Right lobe of liver (tissue), 6 donors: Measurements from ENCODE around the gene FKBP5. TPM values are rescaled to one million over a fixed set of nuclear protein-coding genes. Genes with fewer than 3 reads are reported as not detected.

Experiments
- ATAC-seq, 4 donors: fragments of 200-7000 bp; cut with Tn5 transposase; one replicate each; pipeline ENCODE4 v1.9.1; 2020; ENCODE audit warnings: mild to moderate bottlenecking in 4 of 4, moderate library complexity in 4 of 4
- DNase-seq, 3 donors: peaks; one replicate each; pipeline ENCODE4 v3.0.0-alpha.2; 2020
- H3K27ac ChIP-seq, 3 donors: fragments of 200-600 bp; one replicate each; pipeline ENCODE4 v1.8.0; 2022
- H3K27me3 ChIP-seq, 2 donors: fragments of 200-600 bp; one replicate each; pipeline ENCODE4 v1.8.0; 2022
- H3K36me3 ChIP-seq, 4 donors: fragments of 200-600 bp; sonication (generic) in 1 of 4; one replicate each; pipeline versions ENCODE4 v1.5.1 to v1.8.0; 2017 to 2022; ENCODE audit warnings: control low read depth in 1 of 4
- H3K4me1 ChIP-seq, 4 donors: fragments of 200-600 bp; sonication (generic) in 1 of 4; one replicate each; pipeline versions ENCODE4 v1.5.1 to v1.8.0; 2017 to 2022; ENCODE audit warnings: control low read depth in 1 of 4
- H3K4me3 ChIP-seq, 3 donors: fragments of 200-600 bp; one replicate each; pipeline ENCODE4 v1.8.0; 2022
- H3K9me3 ChIP-seq, 4 donors: fragments of 200-600 bp; sonication (generic) in 1 of 4; one replicate each; pipeline versions ENCODE4 v1.5.1 to v1.8.0; 2017 to 2022; ENCODE audit warnings: control low read depth in 1 of 4
- CTCF ChIP-seq, 4 donors: fragments of 200-600 bp in 3 of 4; fragments of 450-650 bp in 1 of 4; IDR thresholded peaks; one replicate each; pipeline versions ENCODE4 v1.5.1 to v1.8.0; 2016 to 2022; ENCODE audit warnings: antibody characterized with exemption in 4 of 4, mild to moderate bottlenecking in 2 of 4
- POLR2A ChIP-seq: fragments of 450-650 bp; IDR thresholded peaks from one replicate; pipeline ENCODE4 v1.6.1; 2017; ENCODE audit warnings: antibody characterized with exemption, mild to moderate bottlenecking
- WGBS: methylation state at CpG from one replicate; pipeline ENCODE4 v1.1.6; 2018; ENCODE audit warnings: low coverage, low lambda C conversion rate; ENCODE audit not compliant: insufficient coverage; ENCODE audit errors: missing lambda C conversion rate; 5-methylcytosine and 5-hydroxymethylcytosine counted together
- intact Hi-C, 2 donors: fragments of 100-400 bp; cut with DNase I; formaldehyde crosslinking; loops; one replicate each; pipeline versions ENCODE4 v1.11.2 to v1.14.1; 2022
- total RNA-seq, 6 experiments: library from RNA; depleted of rRNA in 2 of 6; stranded (reverse); fragments of >200 nt in 2 of 6; fragmentation: NEBNext Ultra II Directional in 3 of 6; extraction: Animal tissue kit (Norgen Biotek cat#: 25700) in 3 of 6; gene quantifications; one replicate each; pipeline versions ENCODE4 v1.1.0 to v1.2.4, GENCODE V29; 2016 to 2023
- donor health status: DM: no; HTN: yes; CAD: no.
- donor health status: DM: no; HTN: no; CAD: no.
- donor health status: DM: no; HTN: no; CAD: no.
- donor health status: DM: no; HTN: yes; CAD: no.
- donor health status: DM: no; HTN: yes; CAD: no.

Gene FKBP5
- total RNA-seq, 6 experiments from 2014 or later, result 36.1 to 387 (median 111) TPM

GRCh38 chr6:35708585-35708984 is 19.9 kb upstream of the FKBP5 start:
- peaks cover 0 to 19% (median 5%) of the 10 kb centered on the region in 4 donors for H3K4me1 ChIP-seq
- H3K27ac ChIP-seq, result no peak overlapping the region
- no peak for DNase-seq
- H3K36me3 ChIP-seq, result peaks cover 0 to 1% (median 0%) of the 10 kb centered on the region in 4 donors
- H3K9me3 ChIP-seq, result no peaks in the 10 kb centered on the region
- H3K4me3 ChIP-seq, result no peak overlapping the region
- no peaks in the 10 kb centered on the region for H3K27me3 ChIP-seq
- TF ChIP-seq CTCF (IDR thresholded peaks at IDR 0.05), result no peak
- no peak for TF ChIP-seq POLR2A
- intact Hi-C loops, result no loop called here
- ATAC-seq, result no peak

- no peak overlapping the region for H3K4me3 ChIP-seq
- intact Hi-C loops, result no loop called here
- no peaks in the 10 kb centered on the region for H3K27me3 ChIP-seq
- no peak for TF ChIP-seq CTCF (IDR thresholded peaks at IDR 0.05)
- TF ChIP-seq POLR2A, result no peak
- no peak for DNase-seq
- H3K9me3 ChIP-seq, result no peaks in the 10 kb centered on the region
- 57% methylated on average over 4 of the region's 4 CpGs for WGBS
- no peak overlapping the region for H3K27ac ChIP-seq
- H3K36me3 ChIP-seq, result peaks cover 0 to 3% (median 0%) of the 10 kb centered on the region in 4 donors
- H3K4me1 ChIP-seq, result peaks cover 0 to 19% (median 5%) of the 10 kb centered on the region in 4 donors
- ATAC-seq, result no peak
Measured at GRCh38 chr6:35707714-35708407, 19.1 kb upstream of the FKBP5 start.

- 42% methylated on average over 3 of the region's 3 CpGs for WGBS
- ATAC-seq, result peak in 3 of 4 donors; percentile 39 to 58 (median 44)
Measured at GRCh38 chr6:35706468-35706867, 17.8 kb upstream of the FKBP5 start.

GRCh38 chr6:35703554-35703953 is 14.8 kb upstream of the FKBP5 start:
- Histone ChIP-seq H3K27ac (no peak overlapping the region), H3K4me3 (no peak overlapping the region), H3K4me1 (peaks cover 0 to 9% (median 0%) of the 10 kb centered on the region in 4 donors), H3K9me3 (no peaks in the 10 kb centered on the region), H3K36me3 (peaks cover 0 to 3% (median 0%) of the 10 kb centered on the region in 4 donors), H3K27me3 (no peaks in the 10 kb centered on the region)
- ATAC-seq (no peak), DNase-seq (no peak)
- intact Hi-C loops, result no loop called here
- no peak for TF ChIP-seq CTCF (IDR thresholded peaks at IDR 0.05)
- no peak for TF ChIP-seq POLR2A

More at GRCh38 chr6:35706468-35706867, 17.8 kb upstream of the FKBP5 start:
- no peak for TF ChIP-seq CTCF (IDR thresholded peaks at IDR 0.05)
- no peak for TF ChIP-seq POLR2A
- H3K36me3 ChIP-seq, result peaks cover 0 to 3% (median 0%) of the 10 kb centered on the region in 4 donors
- intact Hi-C loops, result no loop called here
- H3K4me3 ChIP-seq, result no peak overlapping the region
- no peaks in the 10 kb centered on the region for H3K9me3 ChIP-seq
- H3K27me3 ChIP-seq, result no peaks in the 10 kb centered on the region
- H3K4me1 ChIP-seq, result peaks cover 0 to 11% (median 4%) of the 10 kb centered on the region in 4 donors
- H3K27ac ChIP-seq, result no peak overlapping the region
- no peak for DNase-seq
